Fibroblast of lung (primary cell): ENCODE measurements around the gene CAPN14. TPM values are rescaled to one million over a fixed set of nuclear protein-coding genes. Genes with fewer than 3 reads are reported as not detected.

ENCODE experiments used
- DNase-seq, 2 donors: peaks; one replicate each; pipeline versions ENCODE4 v3.0.0 to v3.0.0-alpha.2; 2010; ENCODE audit warnings: low read depth in 2 of 2
- H2AFZ ChIP-seq: 2 replicates; pipeline ENCODE4 v1.5.1; 2012; ENCODE audit warnings: low read length, control low read depth, inconsistent platforms
- H3K27ac ChIP-seq: 2 replicates; pipeline ENCODE4 v1.5.1; 2011; ENCODE audit warnings: low read length, control low read depth; ENCODE audit not compliant: insufficient read depth
- H3K27me3 ChIP-seq: 2 replicates; pipeline ENCODE4 v1.5.1; 2011; ENCODE audit warnings: mild to moderate bottlenecking, low read length; ENCODE audit not compliant: control insufficient read depth, insufficient read depth
- H3K36me3 ChIP-seq: 2 replicates; pipeline ENCODE4 v1.5.1; 2011; ENCODE audit warnings: low read length; ENCODE audit not compliant: control insufficient read depth, insufficient read depth
- H3K4me1 ChIP-seq: 2 replicates; pipeline ENCODE4 v1.5.1; 2011; ENCODE audit warnings: low read length; ENCODE audit not compliant: control insufficient read depth, insufficient read depth; ENCODE audit errors: extremely low read depth
- H3K4me2 ChIP-seq: 2 replicates; pipeline ENCODE4 v1.5.1; 2011; ENCODE audit warnings: low read length, control low read depth; ENCODE audit not compliant: insufficient read depth; ENCODE audit errors: extremely low read depth
- H3K4me3 ChIP-seq, 4 experiments: fragments of 200-600 bp in 1 of 4; sonication (generic) in 1 of 4; replicated peaks in 1 of 4; 2 replicates each; pipeline ENCODE4 v1.5.1; 2011 to 2016; ENCODE audit warnings: low read length in 4 of 4, low read depth in 3 of 4, mild to moderate bottlenecking in 3 of 4, control low read depth in 2 of 4, inconsistent platforms in 1 of 4, mixed read lengths in 1 of 4; ENCODE audit not compliant: insufficient read depth in 1 of 4; ENCODE audit errors: control extremely low read depth in 1 of 4
- H3K79me2 ChIP-seq: 2 replicates; pipeline ENCODE4 v1.5.1; 2012; ENCODE audit warnings: mild to moderate bottlenecking, low read length, inconsistent platforms; ENCODE audit not compliant: control insufficient read depth, insufficient read depth
- H3K9ac ChIP-seq: 2 replicates; pipeline ENCODE4 v1.5.1; 2011; ENCODE audit warnings: mild to moderate bottlenecking, low read length, control low read depth; ENCODE audit not compliant: insufficient read depth
- H3K9me3 ChIP-seq: 2 replicates; pipeline ENCODE4 v1.5.1; 2012; ENCODE audit warnings: low read depth, low read length; ENCODE audit not compliant: control insufficient read depth, insufficient read depth
- H4K20me1 ChIP-seq: 2 replicates; pipeline ENCODE4 v1.5.1; 2011; ENCODE audit warnings: low read length; ENCODE audit not compliant: control insufficient read depth, insufficient read depth; ENCODE audit errors: extremely low read depth
- EZH2 ChIP-seq: IDR thresholded peaks from 2 replicates; pipeline ENCODE4 v1.5.1; 2012; ENCODE audit warnings: low read length, control low read depth, mild to moderate bottlenecking; ENCODE audit errors: missing control alignments
- polyA plus RNA-seq, 2 donors: library from polyadenylated mRNA; depleted of rRNA in 1 of 2; stranded (reverse) in 1 of 2; unstranded in 1 of 2; fragments of >200 nt; gene quantifications; 2 replicates each; pipeline ENCODE4 v1.2.1, GENCODE V29; 2011 to 2012; ENCODE audit warnings: missing spikeins in 1 of 2
- total RNA-seq: library from RNA; depleted of rRNA; stranded (reverse); fragments of >200 nt; gene quantifications from 2 replicates; pipeline ENCODE4 v1.2.1, GENCODE V29; 2014
- TF ChIP-seq, protein P1 (sequence below), 2 donors: IDR thresholded peaks in 1 of 2; conservative IDR thresholded peaks in 1 of 2; 1 replicate in 1 of 2; 2 replicates in 1 of 2; pipeline ENCODE4 v1.5.1; 2011 to 2012; ENCODE audit warnings: low read length in 2 of 2, control low read depth in 1 of 2, inconsistent platforms in 1 of 2, low read depth in 1 of 2, mild to moderate bottlenecking in 1 of 2

Gene CAPN14
- total and polyA plus RNA-seq, 2 donors (not counting 1 experiment from before 2014, with no cell fraction given): 0.05 to 0.17 TPM

DNA sequence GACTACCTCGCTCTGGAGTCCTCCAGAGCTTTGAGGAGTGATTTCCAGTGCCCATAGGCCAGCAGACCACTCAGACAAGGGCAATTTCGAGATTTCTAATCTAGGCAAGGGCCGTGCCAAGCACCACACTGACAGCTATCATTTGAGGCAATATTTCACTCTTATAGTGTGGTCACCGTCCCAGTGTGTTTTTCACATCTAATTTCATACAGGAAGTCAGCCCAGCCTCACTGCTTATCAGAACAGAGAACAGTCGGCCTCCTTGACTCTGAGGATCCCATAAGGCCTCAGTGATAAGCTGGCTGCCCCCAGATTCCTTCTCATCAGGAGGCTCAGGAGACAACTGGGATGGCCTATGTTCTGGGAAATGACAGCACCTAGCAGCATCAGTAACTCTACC is 581 bp downstream of the CAPN14 start:
- Histone ChIP-seq H3K4me1 (no peaks in the 10 kb centered on the region), H3K79me2 (no peaks in the 10 kb centered on the region), H2AFZ (no peak overlapping the region), H4K20me1 (no peaks in the 10 kb centered on the region), H3K27me3 (peaks cover 6% of the 10 kb centered on the region), H3K4me3 (no peak overlapping the region), H3K9ac (no peak overlapping the region), H3K36me3 (no peaks in the 10 kb centered on the region), H3K4me2 (no peak overlapping the region), H3K27ac (no peak overlapping the region), H3K9me3 (no peaks in the 10 kb centered on the region)
- no peak for TF ChIP-seq EZH2
- TF ChIP-seq, protein P1, sequence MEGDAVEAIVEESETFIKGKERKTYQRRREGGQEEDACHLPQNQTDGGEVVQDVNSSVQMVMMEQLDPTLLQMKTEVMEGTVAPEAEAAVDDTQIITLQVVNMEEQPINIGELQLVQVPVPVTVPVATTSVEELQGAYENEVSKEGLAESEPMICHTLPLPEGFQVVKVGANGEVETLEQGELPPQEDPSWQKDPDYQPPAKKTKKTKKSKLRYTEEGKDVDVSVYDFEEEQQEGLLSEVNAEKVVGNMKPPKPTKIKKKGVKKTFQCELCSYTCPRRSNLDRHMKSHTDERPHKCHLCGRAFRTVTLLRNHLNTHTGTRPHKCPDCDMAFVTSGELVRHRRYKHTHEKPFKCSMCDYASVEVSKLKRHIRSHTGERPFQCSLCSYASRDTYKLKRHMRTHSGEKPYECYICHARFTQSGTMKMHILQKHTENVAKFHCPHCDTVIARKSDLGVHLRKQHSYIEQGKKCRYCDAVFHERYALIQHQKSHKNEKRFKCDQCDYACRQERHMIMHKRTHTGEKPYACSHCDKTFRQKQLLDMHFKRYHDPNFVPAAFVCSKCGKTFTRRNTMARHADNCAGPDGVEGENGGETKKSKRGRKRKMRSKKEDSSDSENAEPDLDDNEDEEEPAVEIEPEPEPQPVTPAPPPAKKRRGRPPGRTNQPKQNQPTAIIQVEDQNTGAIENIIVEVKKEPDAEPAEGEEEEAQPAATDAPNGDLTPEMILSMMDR (conservative IDR thresholded peaks at IDR 0.05 in 1 of 2, IDR thresholded peaks at IDR 0.05 in 1 of 2; ENCODE audit: low read depth in 1 of 2, low read length in 2 of 2): no peak
- no peak for DNase-seq

DNA sequence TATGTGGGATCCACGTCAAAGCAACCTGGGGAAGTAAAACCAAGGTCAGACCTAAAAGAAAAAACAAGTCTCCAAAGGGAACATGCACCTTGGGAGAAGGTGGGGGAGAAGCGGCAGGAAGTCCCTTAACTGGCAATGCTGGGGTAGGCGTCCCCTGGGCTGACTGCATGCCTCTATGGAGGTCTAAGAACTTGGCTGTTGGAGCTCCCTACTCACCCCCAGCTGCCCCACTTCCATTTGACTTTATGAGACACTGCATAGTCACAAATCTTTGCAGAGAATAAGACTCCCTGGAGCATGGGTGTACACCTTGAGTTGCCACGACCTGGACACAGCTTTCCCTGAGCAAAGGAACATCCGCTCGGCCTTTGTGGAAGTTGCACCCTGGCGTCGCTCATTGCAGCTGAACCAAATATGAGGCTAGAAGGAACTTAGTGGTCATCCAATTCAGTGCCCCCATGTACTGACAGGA is 2.8 kb downstream of the CAPN14 start:
- Histone ChIP-seq H3K27me3 (peaks cover 2% of the 10 kb centered on the region), H3K9me3 (no peaks in the 10 kb centered on the region), H3K36me3 (no peaks in the 10 kb centered on the region), H2AFZ (no peak overlapping the region), H3K9ac (no peak overlapping the region), H4K20me1 (no peaks in the 10 kb centered on the region), H3K79me2 (no peaks in the 10 kb centered on the region), H3K4me1 (no peaks in the 10 kb centered on the region), H3K27ac (no peak overlapping the region), H3K4me2 (no peak overlapping the region), H3K4me3 (no peak overlapping the region)
- no peak for TF ChIP-seq EZH2
- TF ChIP-seq, protein P1 (conservative IDR thresholded peaks at IDR 0.05 in 1 of 2, IDR thresholded peaks at IDR 0.05 in 1 of 2; ENCODE audit: low read depth in 1 of 2, low read length in 2 of 2): no peak
- no peak for DNase-seq

DNA sequence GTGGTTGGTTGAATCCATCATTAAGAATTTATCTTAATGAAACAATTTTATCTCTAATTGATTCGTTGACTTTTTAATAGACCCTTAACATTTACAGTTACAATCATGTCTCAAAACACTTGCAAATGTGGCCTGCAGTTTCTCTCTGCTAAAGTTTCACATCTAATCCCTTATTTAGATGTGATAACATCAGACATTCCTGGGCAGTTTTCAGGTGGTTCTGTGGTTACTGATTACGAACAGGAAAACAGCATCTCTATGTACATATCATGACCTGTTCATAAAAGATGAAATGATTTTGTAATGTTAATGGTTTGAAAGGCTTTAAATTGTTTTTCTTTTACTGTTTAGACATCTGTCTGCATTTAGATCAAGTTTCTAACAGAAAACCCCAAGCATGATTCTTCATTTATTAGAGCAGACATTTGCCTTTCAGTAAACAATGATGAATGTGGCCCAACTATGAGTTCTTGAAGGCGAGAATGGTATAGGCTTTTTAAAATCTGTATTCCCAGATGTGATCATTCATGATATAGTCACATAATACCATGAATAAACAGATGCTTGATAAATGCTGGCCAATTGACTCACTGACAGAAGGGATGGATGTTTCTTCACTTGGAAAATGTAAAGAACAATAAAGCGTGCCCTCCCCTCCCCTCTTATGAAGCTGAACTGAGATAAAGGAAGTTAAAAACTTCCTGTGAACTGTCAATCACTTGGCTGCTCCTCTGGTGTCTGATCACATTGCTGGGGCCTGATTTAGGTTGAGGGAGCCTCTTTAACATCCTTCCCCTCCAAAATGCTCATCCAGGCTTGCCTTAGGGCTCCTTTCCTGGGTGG is 3.5 kb downstream of the CAPN14 start:
- peaks cover 2% of the 10 kb centered on the region for H3K27me3 ChIP-seq
- no peaks in the 10 kb centered on the region for H3K79me2 ChIP-seq
- H3K9me3 ChIP-seq: no peaks in the 10 kb centered on the region
- TF ChIP-seq, protein P1 (conservative IDR thresholded peaks at IDR 0.05 in 1 of 2, IDR thresholded peaks at IDR 0.05 in 1 of 2; ENCODE audit: low read depth in 1 of 2, low read length in 2 of 2): no peak
- no peak for TF ChIP-seq EZH2
- no peak for DNase-seq
- H3K9ac ChIP-seq: no peak overlapping the region
- H4K20me1 ChIP-seq: no peaks in the 10 kb centered on the region
- no peak overlapping the region for H3K4me3 ChIP-seq
- no peaks in the 10 kb centered on the region for H3K36me3 ChIP-seq
- no peaks in the 10 kb centered on the region for H3K4me1 ChIP-seq
- no peak overlapping the region for H3K27ac ChIP-seq
- no peak overlapping the region for H3K4me2 ChIP-seq
- H2AFZ ChIP-seq: no peak overlapping the region
